Renal cortical epithelial cell (primary cell): Measurements from ENCODE around the gene CUX1. TPM values are rescaled to one million over a fixed set of nuclear protein-coding genes. Genes with fewer than 3 reads are reported as not detected.

Source experiments
- DNase-seq: peaks from one replicate; pipeline ENCODE4 v3.0.0-alpha.2; 2011; ENCODE audit warnings: low read depth
- total RNA-seq: library from RNA; depleted of rRNA; stranded (reverse); fragments of >200 nt; gene quantifications from 2 replicates; pipeline ENCODE4 v1.2.3, GENCODE V29; 2014

Gene CUX1
- total RNA-seq, 1 donor from 2014 or later, result 139 TPM

DNA sequence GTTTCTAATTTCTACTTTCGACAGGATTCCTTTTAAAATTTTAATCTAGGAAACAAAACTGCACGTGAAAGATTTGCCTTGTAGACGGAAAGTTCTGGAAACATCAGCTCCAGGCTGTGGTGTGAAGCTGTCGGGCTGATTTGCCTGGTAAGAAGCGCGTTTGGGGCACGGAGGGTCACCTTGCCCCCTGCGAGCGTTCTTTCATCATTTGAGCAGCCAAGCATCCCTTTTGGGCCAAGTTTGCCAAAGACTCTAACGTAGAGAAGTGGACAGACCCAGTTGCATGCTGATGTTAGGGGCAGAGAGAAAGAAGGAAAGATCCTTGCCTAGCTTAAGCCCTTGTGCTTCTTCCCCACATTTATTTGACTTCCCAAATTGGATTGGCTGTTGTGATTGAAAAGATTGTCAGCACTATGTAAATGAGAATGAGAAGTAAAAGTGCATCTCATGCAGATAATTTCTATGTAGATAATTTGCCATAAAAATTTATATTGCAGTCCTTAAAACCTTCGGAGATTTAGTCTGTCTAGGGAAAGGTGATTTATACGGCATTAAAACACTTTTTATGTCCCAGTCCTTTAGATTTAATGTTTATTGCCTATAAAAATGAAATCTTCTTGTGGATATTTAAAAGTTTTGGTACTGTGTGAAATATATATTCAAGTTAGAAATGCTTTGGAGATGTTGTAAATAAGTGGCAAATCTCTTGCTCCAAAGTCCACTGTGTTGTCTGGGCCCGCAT is 76.1 kb downstream of the CUX1 start:
- DNase-seq, result no peak

GRCh38 chr7:101896316-101896715 is 78.9 kb downstream of the CUX1 start:
- DNase-seq, result no peak

DNA sequence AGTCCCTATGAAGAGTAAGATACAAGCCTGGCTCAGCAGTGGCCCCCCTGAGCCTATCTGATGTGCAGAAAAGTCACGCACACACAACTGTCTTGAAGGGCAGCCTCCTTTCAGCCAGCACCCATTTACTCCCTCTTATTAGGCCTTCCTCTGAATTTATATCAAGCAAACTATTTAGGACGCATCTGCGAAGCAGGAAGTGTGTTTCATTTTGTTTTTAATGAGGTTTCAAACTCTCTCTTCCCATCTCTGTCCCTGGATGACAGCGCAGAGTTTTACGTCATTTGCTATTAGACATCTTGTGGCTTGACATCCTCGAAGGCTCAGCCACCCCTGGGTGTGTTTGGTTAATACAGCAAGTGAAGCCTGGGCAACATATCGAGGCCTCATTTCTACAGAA is 79.5 kb downstream of the CUX1 start:
- no peak for DNase-seq

GRCh38 chr7:101898106-101898505 is 80.7 kb downstream of the CUX1 start:
- no peak for DNase-seq

DNA sequence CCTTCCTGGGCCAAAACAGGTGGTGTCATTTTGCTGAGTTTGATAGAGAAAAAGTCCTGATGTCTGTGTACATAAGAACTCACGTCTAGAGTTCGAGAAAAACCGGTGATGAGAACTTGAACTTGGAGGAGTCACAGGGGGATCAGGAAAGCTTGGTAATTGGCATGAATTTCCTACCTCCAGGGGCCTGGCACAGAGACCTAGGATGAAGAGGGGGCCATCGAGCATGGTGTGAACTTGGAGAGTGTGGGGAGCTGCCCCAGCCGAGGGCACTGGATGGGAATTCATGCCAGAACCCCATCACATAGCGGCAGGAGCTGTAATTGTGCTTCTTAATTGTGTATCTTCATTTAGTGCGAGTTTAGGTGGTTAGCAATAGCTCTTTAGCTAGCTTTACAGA is 82.2 kb downstream of the CUX1 start:
- DNase-seq, result no peak

DNA sequence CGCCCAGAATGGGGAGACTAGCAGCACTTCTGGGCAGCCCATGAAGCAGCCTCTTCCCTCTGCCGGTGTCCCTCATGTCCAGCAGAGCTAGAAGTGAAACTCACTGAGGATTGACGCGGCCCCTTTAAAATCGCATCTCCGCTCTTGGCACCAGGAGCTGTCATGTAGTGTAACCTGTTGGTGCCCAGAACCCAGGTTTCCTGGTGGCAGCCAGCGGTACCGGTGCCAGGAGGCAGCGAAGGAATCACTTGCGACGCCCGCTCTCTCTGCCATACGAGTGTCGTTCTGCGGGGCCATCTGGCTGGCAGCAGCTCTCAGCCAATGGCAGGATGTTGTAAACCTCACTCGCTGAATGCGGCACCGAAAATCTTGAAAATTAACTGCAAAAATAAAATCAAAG is 82.7 kb downstream of the CUX1 start:
- DNase-seq, result no peak

DNA sequence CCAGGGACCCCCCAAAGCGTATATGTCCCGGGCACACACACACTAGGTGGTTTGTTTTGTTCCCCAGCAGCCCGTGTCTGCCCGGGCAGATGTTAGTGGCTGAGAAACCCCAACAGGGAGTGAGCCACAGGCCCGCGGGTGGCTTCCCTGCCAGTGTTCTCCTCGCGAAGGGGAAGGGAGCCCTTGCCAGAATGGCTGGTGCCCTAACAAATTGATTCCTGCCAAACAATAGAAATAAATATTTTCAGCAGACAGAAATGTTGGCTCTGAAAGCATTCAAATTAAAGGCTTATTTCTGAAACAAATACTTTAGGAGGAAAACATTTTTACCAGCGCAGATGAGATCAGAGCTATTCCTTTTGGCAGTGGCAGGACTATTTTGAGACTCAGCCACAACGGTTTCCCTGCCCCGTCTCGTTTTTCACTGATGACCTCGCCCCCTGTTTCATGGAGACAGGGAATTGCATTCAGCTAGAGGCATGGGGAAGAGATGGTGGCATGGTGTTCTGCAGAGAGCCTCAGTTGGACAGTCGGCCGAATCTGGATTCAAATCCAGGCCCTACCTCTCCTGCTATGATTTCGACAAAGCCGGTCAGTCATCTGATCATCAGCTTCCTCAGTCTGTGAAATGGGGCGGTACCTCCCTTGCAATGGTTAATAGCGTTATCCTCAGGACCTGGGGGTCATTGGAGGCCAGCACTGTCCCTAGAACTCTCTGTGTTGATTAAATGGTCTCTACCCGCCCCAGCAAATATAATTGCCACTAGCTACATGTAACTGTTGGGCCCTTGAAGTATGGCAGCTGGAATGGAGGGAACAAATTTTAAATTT is 84.5 kb downstream of the CUX1 start:
- DNase-seq, result no peak

DNA sequence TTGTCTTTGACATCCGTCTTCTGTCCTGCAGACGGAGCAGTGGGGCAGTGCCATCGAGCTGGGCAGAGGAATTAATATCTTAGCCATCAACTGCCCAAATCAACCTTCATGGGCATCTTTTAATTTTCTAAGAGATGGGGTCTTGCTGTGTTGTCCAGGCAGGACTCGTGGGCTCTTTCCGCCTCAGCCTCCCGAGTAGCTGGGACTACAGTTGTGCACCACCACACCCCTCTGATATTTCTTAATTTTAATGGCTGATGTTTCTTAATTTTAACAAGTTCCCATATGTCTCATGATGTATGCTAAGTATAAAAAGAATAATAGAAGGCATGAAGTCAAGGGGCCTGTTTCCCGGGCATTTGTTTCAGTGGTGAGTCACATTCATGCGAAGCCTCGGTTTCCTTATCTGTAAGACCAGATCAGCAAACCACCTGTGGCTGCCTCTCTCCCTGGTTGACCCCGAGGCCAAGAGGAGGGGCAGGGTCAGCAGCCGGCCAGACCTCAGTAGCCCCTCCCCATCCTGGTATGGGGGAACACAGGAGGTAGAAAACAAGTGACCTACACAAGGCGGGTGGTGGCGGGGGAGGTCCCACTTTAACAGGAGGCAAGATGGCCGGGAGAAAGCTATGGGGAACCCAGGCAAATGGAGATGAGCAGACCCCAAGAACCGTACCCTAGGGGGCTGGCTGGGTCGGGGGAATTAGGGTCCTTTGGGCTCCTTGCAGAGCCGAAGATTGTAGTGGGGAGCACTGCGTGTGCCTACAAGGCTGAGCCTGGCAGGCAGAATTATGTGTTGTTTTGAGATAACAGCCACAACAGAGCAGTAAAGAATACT is 85.5 kb downstream of the CUX1 start:
- no peak for DNase-seq

DNA sequence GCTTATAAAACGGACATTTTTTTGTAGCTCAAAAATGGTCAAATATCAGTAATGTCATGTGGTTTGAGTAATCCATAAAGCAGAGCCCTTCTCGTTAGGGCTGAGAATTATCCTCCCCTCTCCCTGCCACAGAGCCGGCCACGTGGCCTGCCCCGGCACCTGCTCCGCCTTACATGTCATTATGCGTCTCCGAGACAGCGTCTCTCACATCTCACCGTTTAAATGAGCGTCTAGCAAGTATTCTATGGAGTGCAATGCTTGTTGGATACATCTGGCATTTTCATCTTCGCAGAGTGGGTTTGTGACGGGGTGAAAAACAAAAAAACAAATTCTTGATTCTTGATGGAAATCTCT is 86.1 kb downstream of the CUX1 start:
- DNase-seq, result no peak

DNA sequence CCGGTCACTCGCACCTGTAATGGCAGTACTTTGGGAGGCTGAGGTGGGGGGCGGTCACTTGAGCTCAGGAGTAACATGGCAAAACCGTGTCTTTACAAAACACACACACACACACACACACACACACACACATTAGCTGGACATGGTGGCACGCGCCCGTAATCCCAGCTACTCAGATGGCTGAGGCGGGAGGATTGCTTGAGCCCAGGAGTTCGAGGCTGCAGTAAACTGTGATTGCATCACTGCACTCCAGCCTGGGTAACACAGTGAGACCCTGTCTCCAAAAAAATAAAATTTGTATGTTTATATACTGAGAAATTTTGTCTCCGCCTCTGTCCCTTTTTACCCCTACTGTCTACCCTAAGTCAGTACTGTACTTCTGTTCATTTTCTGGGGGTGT is 86.6 kb downstream of the CUX1 start:
- DNase-seq, result no peak

DNA sequence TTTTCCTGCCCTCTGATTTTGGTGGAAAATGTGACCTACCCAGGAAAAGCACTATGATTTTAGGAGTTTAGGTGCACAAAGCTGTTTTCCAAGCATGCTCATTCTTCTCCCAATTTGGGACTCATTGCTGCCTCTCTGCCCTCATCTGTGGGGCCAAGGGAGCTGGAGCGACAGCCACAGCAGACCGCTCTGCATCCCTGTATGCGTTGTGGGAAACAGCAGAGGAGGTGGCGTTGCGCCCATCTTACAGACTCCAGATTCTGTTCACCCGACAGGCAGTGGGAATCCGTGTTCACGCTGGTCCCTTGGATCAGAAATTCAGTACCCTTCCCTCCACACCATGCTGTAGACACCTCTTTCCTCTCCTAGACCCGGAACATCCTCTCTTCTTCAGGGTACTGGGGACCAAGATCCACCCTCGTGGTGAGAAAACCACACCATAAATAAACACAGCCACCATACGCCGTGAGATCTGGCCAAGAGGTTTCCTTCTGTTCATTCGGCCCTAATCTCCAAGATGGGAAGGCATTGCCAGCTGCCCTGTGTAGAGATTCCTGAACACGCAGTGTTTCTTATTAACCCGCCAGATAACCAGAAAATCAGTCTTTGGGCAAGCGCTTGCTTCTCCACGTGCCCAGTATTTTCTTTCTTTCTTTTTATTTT is 87.9 kb downstream of the CUX1 start:
- DNase-seq, result no peak

DNA sequence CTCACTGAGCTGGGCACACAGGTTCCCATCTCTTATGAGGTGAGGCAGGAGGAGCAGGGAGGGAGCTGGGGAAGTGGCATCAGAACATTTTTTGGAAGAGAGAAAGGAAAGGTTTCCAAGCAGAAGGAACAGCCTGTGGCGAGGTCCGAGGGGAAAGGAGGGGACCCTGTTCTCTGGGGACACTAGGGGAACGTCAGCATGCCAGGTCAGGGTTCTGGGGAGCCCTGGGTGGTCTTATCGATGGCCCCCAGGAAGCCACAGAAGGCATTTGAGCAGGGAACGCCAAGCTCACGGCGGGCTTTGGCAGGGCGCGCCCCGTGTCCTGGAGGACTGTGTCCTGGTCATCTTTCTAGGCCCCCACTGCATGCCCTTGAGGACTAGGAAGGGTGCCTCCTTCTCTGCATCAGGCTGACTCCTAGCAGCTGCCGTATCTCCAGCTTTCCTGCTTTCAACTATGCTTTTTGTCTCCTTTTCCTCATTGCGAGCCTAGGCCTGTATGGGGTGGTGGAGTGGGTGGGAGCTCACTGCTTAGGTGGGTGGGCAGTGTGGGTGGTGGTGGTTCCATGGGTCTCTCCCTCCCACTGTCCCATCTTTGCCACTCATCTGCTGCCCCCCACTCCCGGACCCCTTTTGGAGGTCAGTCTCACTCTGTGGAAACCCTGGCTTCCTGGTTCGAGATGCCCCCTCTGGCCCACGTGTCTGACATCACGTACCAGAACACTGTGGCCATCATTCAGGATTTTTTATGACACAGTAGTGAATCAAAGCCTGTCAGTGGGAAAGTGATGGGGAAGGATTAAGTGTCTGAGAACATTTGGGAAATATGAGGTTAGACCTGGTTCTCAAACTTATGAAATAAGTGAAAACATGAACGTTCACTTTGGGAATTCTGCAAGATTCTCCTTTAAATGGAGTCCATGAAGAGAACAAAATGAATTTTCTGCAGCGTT is 89.1 kb downstream of the CUX1 start:
- no peak for DNase-seq

GRCh38 chr7:101910991-101911799 is 93.8 kb downstream of the CUX1 start:
- DNase-seq, result no peak

DNA sequence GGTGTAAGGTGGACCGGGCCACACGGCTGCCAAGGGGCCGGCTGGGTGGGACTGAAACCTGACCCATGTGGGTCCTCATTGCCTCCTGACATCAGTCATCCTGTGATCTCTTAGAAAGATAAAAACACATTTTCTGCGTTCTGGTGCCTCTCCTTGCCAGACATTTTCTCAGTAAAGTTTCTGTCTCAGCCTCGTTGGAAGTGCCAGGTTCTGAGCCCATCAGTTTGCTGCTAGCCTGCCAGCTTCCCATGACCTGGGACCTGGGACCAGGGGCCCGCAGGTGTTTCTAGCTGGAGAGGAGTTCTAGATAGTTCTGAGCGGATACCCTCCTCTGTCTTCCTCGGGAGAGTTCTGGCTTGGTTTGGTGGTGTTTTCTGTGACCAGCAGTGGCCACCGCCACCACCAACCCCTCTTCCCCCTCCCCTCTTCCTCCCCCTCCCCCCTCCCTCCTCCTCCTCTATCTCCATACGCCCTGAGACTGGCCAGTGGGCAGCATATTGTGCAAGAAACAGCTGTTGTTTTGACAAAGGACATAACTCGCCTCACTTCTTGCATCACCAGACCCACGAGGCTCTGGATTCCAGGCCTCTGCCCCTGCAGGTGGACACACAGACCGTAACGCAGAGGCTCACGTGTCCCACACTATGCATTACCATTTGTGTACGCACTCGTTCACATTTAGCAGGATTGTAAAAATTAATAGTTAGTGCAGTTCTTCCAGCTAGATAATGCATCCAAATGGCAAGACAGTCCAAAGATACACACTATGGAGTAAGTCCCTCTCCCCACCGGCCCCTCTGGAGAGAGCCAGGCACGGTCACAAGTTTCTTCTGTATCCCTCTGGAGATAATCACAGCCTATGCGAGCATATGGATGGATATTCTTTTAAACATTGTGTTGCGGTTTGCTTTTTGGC is 94.6 kb downstream of the CUX1 start:
- DNase-seq, result peak; percentile 87

DNA sequence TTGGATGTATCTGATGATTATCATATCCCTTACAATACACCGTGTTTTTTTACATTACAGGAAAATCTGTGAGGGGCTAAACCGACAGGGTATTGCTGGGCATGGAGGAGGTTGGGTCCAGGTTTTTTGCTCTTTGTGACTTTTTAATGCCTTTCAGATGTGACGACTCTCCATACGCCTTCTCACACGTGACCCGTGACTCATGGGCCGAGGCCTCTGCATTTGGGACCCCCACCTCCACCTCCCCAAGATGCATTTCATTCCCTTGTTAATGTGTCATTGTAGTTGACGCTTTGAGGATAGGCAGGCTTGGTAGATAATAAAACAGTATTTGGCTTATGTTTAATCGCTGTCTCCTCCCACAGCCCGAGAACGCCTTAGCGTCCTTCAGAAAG is 95.3 kb downstream of the CUX1 start:
- peak; percentile 75 for DNase-seq

DNA sequence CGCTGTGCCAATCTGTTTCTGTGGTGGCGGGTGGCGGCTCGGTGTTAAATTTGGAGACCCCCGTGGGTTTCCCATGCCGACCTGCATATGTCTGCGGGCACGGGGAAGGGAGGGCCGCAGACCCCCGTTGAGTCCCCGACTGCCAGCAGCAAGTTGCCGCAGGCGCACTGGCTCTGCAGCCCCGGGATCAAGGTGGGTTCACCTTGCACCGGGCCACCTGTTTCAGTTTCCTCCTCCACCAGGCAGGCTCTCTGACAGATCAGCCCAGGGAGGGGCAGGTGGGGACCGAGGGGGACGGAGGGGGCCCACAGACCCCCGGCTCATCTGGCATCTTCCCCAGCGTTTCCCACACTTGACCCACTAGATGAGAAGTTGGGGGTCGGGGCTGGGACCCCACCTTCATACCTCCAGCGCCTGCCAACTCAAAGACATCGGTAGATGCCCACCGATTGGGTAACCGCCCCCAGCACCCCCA is 95.9 kb downstream of the CUX1 start:
- DNase-seq, result no peak

DNA sequence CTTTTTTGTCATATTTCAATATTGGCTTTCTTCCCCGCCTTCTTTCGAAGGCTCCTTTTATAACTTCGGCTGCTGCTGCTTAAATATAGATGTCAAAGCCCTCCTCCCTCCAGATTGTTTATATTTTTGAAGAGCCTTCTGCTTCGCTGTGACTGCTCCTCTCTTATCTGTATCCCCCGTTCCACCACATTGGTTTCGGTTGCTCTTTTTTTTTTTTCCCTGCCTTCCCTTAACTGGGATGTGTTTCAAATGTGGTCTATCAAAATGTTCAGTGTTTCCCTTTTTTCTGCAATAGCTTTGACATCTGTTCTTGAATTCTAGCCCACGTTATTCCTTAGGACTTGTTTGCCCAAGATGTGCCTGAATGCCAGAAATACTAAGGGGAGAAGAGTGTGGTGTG is 96.4 kb downstream of the CUX1 start:
- DNase-seq, result no peak

GRCh38 chr7:101915000-101915399 is 97.6 kb downstream of the CUX1 start:
- no peak for DNase-seq
